HG02938 (cell line): ENCODE results near the gene UGT3A2.

Experiments used
- ATAC-seq: cut with Tn5 transposase; IDR thresholded peaks from one replicate; pipeline ENCODE4 v1.9.1; 2021; ENCODE audit warnings: mild to moderate bottlenecking, moderate library complexity; ENCODE audit not compliant: unreplicated experiment

UGT3A2 gene

GRCh38 chr5:36066540-36067210, at the start of gene UGT3A2:
Gene UGT3A2, minus strand, starts transcription at chr5:36066882. Its CDS starts 93 bp downstream, at chr5:36066789.
- no peak for ATAC-seq

GRCh38 chr5:36111238-36111637, 44.6 kb upstream of the UGT3A2 start:
- ATAC-seq = no peak

- no peak for ATAC-seq
These were observed 42.2 kb upstream of the UGT3A2 start for GRCh38 chr5:36108758-36109460.

- ATAC-seq = no peak
These were observed 39.1 kb upstream of the UGT3A2 start for GRCh38 chr5:36105819-36106218.

- no peak for ATAC-seq
These were observed 33.1 kb upstream of the UGT3A2 start for GRCh38 chr5:36099748-36100147.

- ATAC-seq = no peak
These were observed 29.8 kb upstream of the UGT3A2 start for GRCh38 chr5:36096486-36096885.

GRCh38 chr5:36089989-36090388, 23.3 kb upstream of the UGT3A2 start:
- ATAC-seq = peak; percentile 85

- ATAC-seq = peak; percentile 99
These were observed 12.6 kb upstream of the UGT3A2 start for GRCh38 chr5:36079200-36079781.

- no peak for ATAC-seq
These were observed 11.7 kb upstream of the UGT3A2 start for GRCh38 chr5:36078430-36078829.

- ATAC-seq = no peak
These were observed 7.0 kb upstream of the UGT3A2 start for GRCh38 chr5:36073595-36074216.

- peak; percentile 74 for ATAC-seq
These were observed 4.2 kb upstream of the UGT3A2 start for GRCh38 chr5:36070687-36071571.

GRCh38 chr5:36068751-36069281, 2.1 kb upstream of the UGT3A2 start:
- no peak for ATAC-seq

GRCh38 chr5:36066001-36066539, 612 bp downstream of the UGT3A2 start:
- no peak for ATAC-seq

- no peak for ATAC-seq
These were observed 6.2 kb downstream of the UGT3A2 start for GRCh38 chr5:36060420-36060887.

GRCh38 chr5:36059571-36060419, 6.9 kb downstream of the UGT3A2 start:
- ATAC-seq = no peak

GRCh38 chr5:36058776-36059175, 7.9 kb downstream of the UGT3A2 start:
- no peak for ATAC-seq

- ATAC-seq = no peak
These were observed 9.3 kb downstream of the UGT3A2 start for GRCh38 chr5:36057386-36057785.

- ATAC-seq = no peak
These were observed 10.3 kb downstream of the UGT3A2 start for GRCh38 chr5:36056422-36056821.

GRCh38 chr5:36055984-36056383, 10.7 kb downstream of the UGT3A2 start:
- ATAC-seq = no peak
